MCF 10A (cell line): ENCODE measurements around the gene SH3PXD2B. TPM values are rescaled to one million over a fixed set of nuclear protein-coding genes. Genes with fewer than 3 reads are reported as not detected.

Experiments used
- BruUV-seq: library from RNA; stranded (reverse); fragments of 400-500 nt; replicated peaks from 2 replicates; lab custom pipeline; 2021; lab: Mats Ljungman, UMichigan
- CTCF ChIA-PET: fragments of 300-600 bp; sonication (Branson Sonifier 250); formaldehyde crosslinking; extraction: SDS; loops from one replicate; lab custom pipeline; 2021; ENCODE audit warnings: antibody characterized with exemption, inconsistent platforms; lab: Yijun Ruan, JAX
- POLR2A ChIA-PET: fragments of 300-600, 350-650 bp; sonication (Branson Sonifier 250); formaldehyde crosslinking; extraction: SDS; loops from one replicate; lab custom pipeline; 2020; ENCODE audit warnings: antibody characterized with exemption, inconsistent platforms; lab: Yijun Ruan, JAX
- DNase-seq: peaks from one replicate; pipeline ENCODE4 v3.0.0-alpha.2; 2018; ENCODE audit not compliant: unreplicated experiment
- H3K27ac Mint-ChIP-seq: one replicate; pipeline ENCODE4 v1.8.0; 2022; ENCODE audit warnings: mild to moderate bottlenecking, low read depth, mixed read lengths; ENCODE audit not compliant: unreplicated experiment
- H3K27me3 Mint-ChIP-seq: one replicate; pipeline ENCODE4 v1.8.0; 2022; ENCODE audit warnings: mixed read lengths; ENCODE audit not compliant: insufficient read depth, unreplicated experiment
- H3K36me3 Mint-ChIP-seq: one replicate; pipeline ENCODE4 v1.8.0; 2022; ENCODE audit warnings: mild to moderate bottlenecking, moderate library complexity, mixed read lengths; ENCODE audit not compliant: insufficient read depth, unreplicated experiment
- H3K4me1 Mint-ChIP-seq: one replicate; pipeline ENCODE4 v1.8.0; 2022; ENCODE audit warnings: mixed read lengths; ENCODE audit not compliant: insufficient read depth, unreplicated experiment
- H3K4me3 Mint-ChIP-seq: one replicate; pipeline ENCODE4 v1.8.0; 2022; ENCODE audit warnings: mild to moderate bottlenecking, moderate library complexity, mixed read lengths; ENCODE audit not compliant: unreplicated experiment
- H3K9me3 Mint-ChIP-seq: one replicate; pipeline ENCODE4 v1.8.0; 2022; ENCODE audit warnings: mixed read lengths; ENCODE audit not compliant: unreplicated experiment
- intact Hi-C: fragments of 100-400 bp; cut with micrococcal nuclease; formaldehyde crosslinking; loops from 2 replicates; pipeline ENCODE4 v1.14.1; 2022
- total RNA-seq: library from RNA; stranded (reverse); gene quantifications from 2 replicates; pipeline ENCODE4 v1.2.3, GENCODE V29; 2022
- TF ChIP-seq, protein P1 (sequence below): fragments of 200-600 bp; IDR thresholded peaks from one replicate; pipeline ENCODE4 v1.8.0; 2022; ENCODE audit warnings: antibody characterized with exemption, mild to moderate bottlenecking; ENCODE audit not compliant: unreplicated experiment

Gene SH3PXD2B
- total RNA-seq, 1 experiment from 2014 or later, result 34.1 TPM

- TF ChIP-seq, protein P1, sequence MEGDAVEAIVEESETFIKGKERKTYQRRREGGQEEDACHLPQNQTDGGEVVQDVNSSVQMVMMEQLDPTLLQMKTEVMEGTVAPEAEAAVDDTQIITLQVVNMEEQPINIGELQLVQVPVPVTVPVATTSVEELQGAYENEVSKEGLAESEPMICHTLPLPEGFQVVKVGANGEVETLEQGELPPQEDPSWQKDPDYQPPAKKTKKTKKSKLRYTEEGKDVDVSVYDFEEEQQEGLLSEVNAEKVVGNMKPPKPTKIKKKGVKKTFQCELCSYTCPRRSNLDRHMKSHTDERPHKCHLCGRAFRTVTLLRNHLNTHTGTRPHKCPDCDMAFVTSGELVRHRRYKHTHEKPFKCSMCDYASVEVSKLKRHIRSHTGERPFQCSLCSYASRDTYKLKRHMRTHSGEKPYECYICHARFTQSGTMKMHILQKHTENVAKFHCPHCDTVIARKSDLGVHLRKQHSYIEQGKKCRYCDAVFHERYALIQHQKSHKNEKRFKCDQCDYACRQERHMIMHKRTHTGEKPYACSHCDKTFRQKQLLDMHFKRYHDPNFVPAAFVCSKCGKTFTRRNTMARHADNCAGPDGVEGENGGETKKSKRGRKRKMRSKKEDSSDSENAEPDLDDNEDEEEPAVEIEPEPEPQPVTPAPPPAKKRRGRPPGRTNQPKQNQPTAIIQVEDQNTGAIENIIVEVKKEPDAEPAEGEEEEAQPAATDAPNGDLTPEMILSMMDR, result no peak
- ChIA-PET CTCF (interaction anchor here (1.1 to 1.5 kb wide), 3 partner anchors 23 to 28 kb away, joined by 4 read pairs; no protein-coding TSS in a partner anchor), POLR2A (interaction anchor here (0.6 to 7.4 kb wide), 3 partner anchors 32 to 1040 kb away, joined by 3 to 305 read pairs (median 3); no protein-coding TSS in a partner anchor)
- Mint-ChIP-seq H3K4me1 (peaks cover 45% of the 10 kb centered on the region), H3K4me3 (no peak overlapping the region), H3K27ac (no peak overlapping the region), H3K27me3 (no peaks in the 10 kb centered on the region), H3K9me3 (no peaks in the 10 kb centered on the region), H3K36me3 (peaks cover 22% of the 10 kb centered on the region)
- BruUV-seq, result no TSS peak
- intact Hi-C loops, result no loop called here
- DNase-seq, result no peak
Measured at GRCh38 chr5:172447646-172448365, 6.5 kb downstream of the SH3PXD2B start.

DNA sequence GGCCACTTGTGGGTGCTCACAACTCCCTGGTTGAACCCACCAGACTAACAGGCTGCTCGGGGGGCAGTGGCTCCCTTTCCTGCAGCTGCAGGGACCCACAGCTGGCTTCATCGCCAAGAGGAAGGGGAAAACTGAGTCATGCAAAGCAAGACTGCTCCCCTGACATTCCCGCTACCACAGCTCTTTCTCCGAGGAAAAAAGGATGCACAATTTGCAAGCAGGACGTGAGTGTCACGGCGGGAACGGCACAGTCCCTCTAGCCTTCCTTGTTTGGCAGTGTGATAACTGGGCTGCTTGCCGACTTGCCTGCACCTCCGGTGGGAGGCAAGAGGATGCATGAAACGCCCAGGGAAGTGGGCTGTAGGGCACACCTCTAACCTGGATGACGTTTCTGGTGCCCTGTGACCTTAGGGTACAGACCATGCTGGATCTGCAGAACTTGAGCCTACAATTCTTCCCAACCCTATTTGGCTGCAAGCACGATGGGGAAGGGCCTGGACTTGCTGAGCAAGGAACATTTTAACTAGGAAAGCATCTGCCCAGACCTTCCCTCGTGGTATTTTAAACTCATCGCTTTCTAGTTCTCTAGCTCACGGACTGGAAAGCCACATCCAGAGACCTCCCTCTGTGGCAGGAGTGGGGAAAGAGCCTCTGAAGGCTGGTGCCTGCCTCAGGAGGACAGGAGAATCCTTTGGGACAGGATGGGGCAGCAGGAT lies 7.8 kb downstream of the SH3PXD2B start:
- peaks cover 34% of the 10 kb centered on the region for H3K4me1 Mint-ChIP-seq
- no peak overlapping the region for H3K4me3 Mint-ChIP-seq
- no TSS peak for BruUV-seq
- peaks cover 10% of the 10 kb centered on the region for H3K36me3 Mint-ChIP-seq
- H3K27me3 Mint-ChIP-seq, result no peaks in the 10 kb centered on the region
- H3K27ac Mint-ChIP-seq, result no peak overlapping the region
- CTCF ChIA-PET, result interaction anchor here (0.6 to 1.5 kb wide), 7 partner anchors 22 to 667 kb away, joined by 3 to 7 read pairs (median 4); no protein-coding TSS in a partner anchor
- DNase-seq, result no peak
- intact Hi-C loops, result no loop called here
- POLR2A ChIA-PET, result interaction anchor here (0.6 to 7.4 kb wide), 4 partner anchors 10 to 325 kb away, joined by 3 to 305 read pairs (median 4); no protein-coding TSS in a partner anchor
- TF ChIP-seq, protein P1, result no peak
- no peaks in the 10 kb centered on the region for H3K9me3 Mint-ChIP-seq

DNA sequence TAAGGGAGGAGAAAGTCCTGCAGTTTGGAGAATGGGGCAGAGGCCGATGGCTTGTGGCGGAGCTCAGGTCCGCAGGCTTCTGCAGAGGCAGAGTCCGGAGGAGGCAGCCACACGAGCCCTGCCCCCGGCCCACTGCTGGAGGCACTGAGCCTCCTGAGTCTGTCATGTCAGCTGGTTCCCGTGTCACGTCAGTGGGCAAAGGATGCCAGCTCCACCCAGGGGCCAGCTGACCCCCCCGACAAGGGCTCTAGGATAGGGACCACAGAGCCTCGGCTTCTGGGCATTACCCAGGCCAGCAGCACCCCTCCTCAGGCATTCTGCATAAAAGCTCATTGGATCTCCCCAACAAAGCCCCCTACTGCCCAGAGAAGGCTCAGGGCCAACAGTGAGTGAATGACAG lies 8.5 kb downstream of the SH3PXD2B start:
- ChIA-PET CTCF (interaction anchor here (0.7 to 1.2 kb wide), 3 partner anchors 36 to 163 kb away, joined by 3 to 4 read pairs (median 3); partner anchors contain the start of gene UBTD2), POLR2A (interaction anchor here (0.6 to 3.2 kb wide), 3 partner anchors 10 to 39 kb away, joined by 4 to 36 read pairs (median 5); no protein-coding TSS in a partner anchor)

More for the DNA sequence above, 8.5 kb downstream of the SH3PXD2B start:
- no peaks in the 10 kb centered on the region for H3K9me3 Mint-ChIP-seq
- intact Hi-C loops, result no loop called here
- peaks cover 28% of the 10 kb centered on the region for H3K4me1 Mint-ChIP-seq
- no peaks in the 10 kb centered on the region for H3K27me3 Mint-ChIP-seq
- DNase-seq, result no peak
- H3K4me3 Mint-ChIP-seq, result no peak overlapping the region
- TF ChIP-seq, protein P1, result no peak
- H3K36me3 Mint-ChIP-seq, result peaks cover 7% of the 10 kb centered on the region
- no peak overlapping the region for H3K27ac Mint-ChIP-seq
- no TSS peak for BruUV-seq
